GM12878 (cell line): ENCODE data around the gene LAMB1. TPM values are rescaled to one million over a fixed set of nuclear protein-coding genes. Genes with fewer than 3 reads are reported as not detected.

Source experiments
- CBX5 ChIP-seq: sonication (generic); IDR thresholded peaks from 2 replicates; pipeline ENCODE4 v1.6.1; 2016; ENCODE audit warnings: low read depth, moderate library complexity, mild to moderate bottlenecking, inconsistent platforms
- JUNB ChIP-seq: IDR thresholded peaks from 2 replicates; pipeline ENCODE4 v1.6.1; 2016; ENCODE audit warnings: antibody characterized with exemption, mild to moderate bottlenecking
- KAT2A ChIP-seq: conservative IDR thresholded peaks from 2 replicates; pipeline ENCODE4 v1.6.1; 2011; ENCODE audit warnings: low read depth, low read length; ENCODE audit not compliant: control insufficient read depth
- NR2C2 ChIP-seq: IDR thresholded peaks from 2 replicates; pipeline ENCODE4 v1.6.1; 2011; ENCODE audit warnings: borderline replicate concordance, low read depth; ENCODE audit not compliant: control insufficient read depth, insufficient read length
- PAX5 ChIP-seq: IDR thresholded peaks from 2 replicates; pipeline ENCODE4 v1.6.1; 2011; ENCODE audit warnings: low read depth, low read length, borderline replicate concordance
- REST ChIP-seq: IDR thresholded peaks from 2 replicates; pipeline ENCODE4 v1.6.1; 2012; ENCODE audit warnings: mild to moderate bottlenecking, low read depth, low read length
- polyA plus RNA-seq, 11 experiments: library from polyadenylated mRNA; depleted of rRNA in 4 of 11; unstranded in 6 of 11; stranded (reverse) in 5 of 11; fragments of >200 nt; fragmentation: Nextera tagmentation in 4 of 11; fragmentation: Illumina TruSeq in 1 of 11; extraction: Ambion mirVana in 4 of 11; extraction: Trizol in 1 of 11; gene quantifications; 1 replicate in 1 of 11; 2 replicates in 10 of 11; pipeline versions ENCODE4 v1.2.1 to v1.2.3, GENCODE V29; 2011 to 2016; ENCODE audit warnings: inconsistent platforms in 2 of 11, missing spikeins in 2 of 11, low read depth in 1 of 11
- total RNA-seq, 4 experiments: library from RNA; depleted of rRNA in 3 of 4; stranded (reverse); fragments of >200 nt in 3 of 4; fragmentation: Illumina TruSeq in 1 of 4; extraction: Trizol in 1 of 4; gene quantifications; 2 replicates each; pipeline versions ENCODE4 v1.2.1 to v1.2.3, GENCODE V29; 2013 to 2021
- TF ChIP-seq, protein P1 (sequence below): IDR thresholded peaks from 2 replicates; pipeline ENCODE4 v1.6.1; 2012; ENCODE audit warnings: low read depth, low read length, improper control_type of control experiment
- TF ChIP-seq, protein P2 (sequence below): fragments of 450-650 bp; IDR thresholded peaks from 2 replicates; pipeline ENCODE4 v1.6.1; 2018; ENCODE audit warnings: borderline replicate concordance, mild to moderate bottlenecking; ENCODE audit not compliant: partially characterized antibody

LAMB1 gene
- total and polyA plus RNA-seq, 10 of the 15 experiments (the other 5 are each of a cell fraction or from before 2014, with no cell fraction given), result 0.05 to 2.2 (median 1.2) TPM; not detected in 4

DNA sequence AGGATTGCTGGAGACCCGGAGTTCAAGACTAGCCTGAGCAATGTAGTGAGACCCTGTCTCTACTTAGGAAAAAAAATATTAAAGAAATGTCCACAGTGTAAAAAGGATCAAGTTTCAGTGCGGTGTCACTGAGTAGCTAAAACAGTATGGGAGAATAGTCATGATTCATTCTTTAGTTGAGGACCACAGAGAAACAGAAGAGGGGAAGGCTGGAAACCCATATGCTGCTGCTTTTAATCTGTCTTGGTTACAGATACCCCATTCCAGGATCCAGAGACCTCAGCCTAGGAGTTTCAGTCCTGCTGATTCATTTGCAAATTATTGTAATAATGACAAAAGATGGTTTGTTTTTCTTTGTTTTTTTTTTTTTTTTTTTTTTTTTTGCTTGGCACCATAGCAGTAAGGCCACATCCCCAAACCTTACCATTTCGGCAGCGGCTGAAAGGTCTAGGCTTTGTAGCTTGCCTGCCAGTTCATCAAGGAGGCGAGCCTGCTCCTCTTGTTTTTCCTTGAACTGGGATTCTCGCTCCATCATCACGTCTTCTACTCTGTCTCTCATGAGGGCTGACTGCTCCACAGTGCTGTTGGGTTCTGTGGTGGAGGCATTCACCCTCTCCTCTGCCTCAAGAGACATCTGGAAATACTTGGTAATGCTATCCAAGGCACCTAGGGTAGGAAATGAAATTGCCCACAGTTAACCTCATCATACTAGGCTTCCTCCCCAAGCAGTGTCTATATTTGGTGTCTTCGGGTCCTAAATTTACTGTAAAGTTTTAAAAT is 67.8 kb downstream of the LAMB1 start (continued):
- TF ChIP-seq, protein P1, sequence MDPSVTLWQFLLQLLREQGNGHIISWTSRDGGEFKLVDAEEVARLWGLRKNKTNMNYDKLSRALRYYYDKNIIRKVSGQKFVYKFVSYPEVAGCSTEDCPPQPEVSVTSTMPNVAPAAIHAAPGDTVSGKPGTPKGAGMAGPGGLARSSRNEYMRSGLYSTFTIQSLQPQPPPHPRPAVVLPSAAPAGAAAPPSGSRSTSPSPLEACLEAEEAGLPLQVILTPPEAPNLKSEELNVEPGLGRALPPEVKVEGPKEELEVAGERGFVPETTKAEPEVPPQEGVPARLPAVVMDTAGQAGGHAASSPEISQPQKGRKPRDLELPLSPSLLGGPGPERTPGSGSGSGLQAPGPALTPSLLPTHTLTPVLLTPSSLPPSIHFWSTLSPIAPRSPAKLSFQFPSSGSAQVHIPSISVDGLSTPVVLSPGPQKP, result no peak
- TF ChIP-seq CBX5 (no peak), JUNB (no peak), NR2C2 (no peak), PAX5 (no peak), REST (no peak), KAT2A (no peak)
- TF ChIP-seq, protein P2, sequence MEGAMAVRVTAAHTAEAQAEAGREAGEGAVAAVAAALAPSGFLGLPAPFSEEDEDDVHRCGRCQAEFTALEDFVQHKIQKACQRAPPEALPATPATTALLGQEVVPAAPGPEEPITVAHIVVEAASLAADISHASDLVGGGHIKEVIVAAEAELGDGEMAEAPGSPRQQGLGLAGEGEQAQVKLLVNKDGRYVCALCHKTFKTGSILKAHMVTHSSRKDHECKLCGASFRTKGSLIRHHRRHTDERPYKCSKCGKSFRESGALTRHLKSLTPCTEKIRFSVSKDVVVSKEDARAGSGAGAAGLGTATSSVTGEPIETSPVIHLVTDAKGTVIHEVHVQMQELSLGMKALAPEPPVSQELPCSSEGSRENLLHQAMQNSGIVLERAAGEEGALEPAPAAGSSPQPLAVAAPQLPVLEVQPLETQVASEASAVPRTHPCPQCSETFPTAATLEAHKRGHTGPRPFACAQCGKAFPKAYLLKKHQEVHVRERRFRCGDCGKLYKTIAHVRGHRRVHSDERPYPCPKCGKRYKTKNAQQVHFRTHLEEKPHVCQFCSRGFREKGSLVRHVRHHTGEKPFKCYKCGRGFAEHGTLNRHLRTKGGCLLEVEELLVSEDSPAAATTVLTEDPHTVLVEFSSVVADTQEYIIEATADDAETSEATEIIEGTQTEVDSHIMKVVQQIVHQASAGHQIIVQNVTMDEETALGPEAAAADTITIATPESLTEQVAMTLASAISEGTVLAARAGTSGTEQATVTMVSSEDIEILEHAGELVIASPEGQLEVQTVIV, result no peak
